Suppressor macrophage treated with lipopolysaccharide for 1 hour (primary cell): Measurements from ENCODE around the gene DRD4.

Experiments used
- DNase-seq, 3 donors: peaks; one replicate each; pipeline ENCODE4 v3.0.0-alpha.2; 2020 to 2022

The DRD4 gene

GRCh38 chr11:623349-623869 lies 13.7 kb upstream of the DRD4 start:
- DNase-seq: no peak

DNA sequence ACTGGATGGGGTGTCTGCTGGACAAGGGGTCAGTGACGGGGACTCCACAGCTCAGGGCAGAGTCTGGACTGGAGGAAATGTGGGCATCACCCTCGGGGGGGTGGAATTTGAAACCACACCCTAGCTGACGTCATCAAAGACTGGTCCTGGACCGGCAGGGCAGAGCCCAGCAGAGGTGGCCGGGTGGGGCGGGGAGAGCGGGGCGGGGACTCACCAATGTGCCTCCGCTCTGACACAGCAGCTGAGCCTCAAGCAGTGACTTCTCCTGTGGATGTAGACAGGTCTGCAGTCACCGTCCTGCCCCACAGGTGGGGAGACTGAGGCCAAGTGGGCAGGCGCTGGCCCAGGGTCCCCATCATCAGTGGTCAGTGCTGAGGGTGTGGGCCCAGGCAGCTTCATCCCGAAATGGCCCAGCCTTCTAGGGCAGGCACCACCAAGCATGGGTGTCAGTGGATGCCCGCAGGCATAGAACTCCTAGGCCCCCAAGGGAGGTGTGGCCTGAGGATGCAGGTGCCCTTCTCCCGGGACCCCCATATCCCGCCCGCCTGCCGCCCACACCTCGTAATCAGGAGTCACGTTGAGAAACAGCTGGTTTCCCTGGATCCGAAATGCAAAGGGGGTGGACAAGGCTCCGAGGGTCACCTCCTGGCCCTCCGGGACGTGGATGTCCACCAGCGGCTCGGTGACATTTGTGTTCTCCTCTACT lies 12.9 kb upstream of the DRD4 start:
- no peak for DNase-seq

DNA sequence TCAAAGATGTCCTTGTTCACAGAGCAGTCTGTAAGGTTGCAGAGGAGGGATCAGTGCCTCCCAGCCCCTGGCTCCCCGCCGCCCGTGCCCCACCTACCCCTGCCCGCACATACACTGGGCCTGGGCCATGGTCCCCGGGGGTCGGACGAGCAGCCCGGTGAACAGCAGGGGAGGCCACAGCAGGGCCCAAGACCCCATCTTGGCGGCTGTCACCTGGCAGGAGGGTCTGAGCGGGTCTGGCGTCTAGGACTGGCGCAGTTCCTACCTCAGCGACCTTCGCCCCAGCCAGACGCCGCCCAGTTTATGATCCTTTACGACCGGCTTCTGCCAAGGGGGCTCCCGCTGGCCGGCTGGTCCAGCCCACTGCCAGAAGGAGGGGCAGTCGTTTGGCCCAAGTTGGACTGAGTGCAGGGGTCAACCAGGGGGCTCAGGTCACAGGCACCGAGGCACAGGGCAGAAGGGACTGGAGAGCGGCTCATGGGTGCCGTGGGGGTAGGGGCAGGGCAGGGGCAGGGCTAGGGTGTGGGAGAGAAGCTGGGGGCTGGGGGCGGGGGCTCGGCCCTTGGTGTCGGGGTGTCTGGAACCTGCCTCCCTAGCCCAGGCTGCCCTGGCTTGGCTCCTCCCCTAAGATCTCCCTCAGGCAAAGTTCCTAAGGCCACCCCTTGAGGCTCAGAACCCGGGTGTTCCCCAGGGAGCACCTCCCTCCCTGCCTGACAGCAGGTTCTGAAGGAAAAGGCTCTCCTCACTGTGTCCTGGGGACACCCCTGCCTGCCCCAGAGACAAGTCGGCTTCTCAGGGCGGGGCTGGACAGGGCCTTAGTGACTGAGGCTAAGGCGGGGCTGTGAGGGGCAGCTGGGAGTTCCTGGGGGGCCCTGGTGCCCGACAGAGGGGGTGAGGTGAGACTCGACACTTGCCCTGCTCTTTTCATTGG lies 12.1 kb upstream of the DRD4 start, which contains the start of gene CDHR5:
TSS of gene CDHR5 (minus strand) at position 251 of the 931 bp plus-strand sequence. CDS start at position 198, 53 bp downstream.
- DNase-seq: no peak

DNA sequence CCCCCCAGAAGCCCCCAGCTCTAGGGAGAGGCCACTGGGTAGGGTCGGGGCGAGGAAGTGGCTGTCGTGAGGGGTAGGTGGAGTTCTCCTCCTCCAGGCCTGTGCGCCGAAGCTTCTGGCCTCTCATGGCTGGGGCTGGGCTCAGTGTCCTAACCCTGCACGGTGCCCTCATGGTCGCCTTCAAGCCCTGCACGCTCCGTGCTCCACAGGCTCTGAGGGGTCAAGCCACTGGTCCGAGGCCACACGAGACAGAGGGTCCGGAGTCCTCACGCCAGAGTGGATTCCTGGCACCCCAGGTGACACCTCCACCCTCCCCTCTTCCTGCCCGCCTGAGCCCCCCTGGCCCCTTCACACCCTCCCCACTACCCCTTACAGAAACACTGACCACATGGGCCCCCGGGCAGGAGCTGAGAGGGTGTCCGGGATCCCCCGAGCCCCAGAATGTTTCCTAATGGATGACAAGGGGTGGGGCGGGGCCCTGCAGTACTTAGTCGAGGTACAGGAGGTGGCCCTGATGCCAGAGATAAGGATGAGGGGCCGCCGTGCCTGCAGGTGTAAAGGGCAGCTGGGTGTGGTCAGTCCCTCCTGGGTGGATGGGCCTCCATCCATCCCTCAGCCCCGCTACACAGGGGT lies 11.3 kb upstream of the DRD4 start:
- DNase-seq: no peak

DNA sequence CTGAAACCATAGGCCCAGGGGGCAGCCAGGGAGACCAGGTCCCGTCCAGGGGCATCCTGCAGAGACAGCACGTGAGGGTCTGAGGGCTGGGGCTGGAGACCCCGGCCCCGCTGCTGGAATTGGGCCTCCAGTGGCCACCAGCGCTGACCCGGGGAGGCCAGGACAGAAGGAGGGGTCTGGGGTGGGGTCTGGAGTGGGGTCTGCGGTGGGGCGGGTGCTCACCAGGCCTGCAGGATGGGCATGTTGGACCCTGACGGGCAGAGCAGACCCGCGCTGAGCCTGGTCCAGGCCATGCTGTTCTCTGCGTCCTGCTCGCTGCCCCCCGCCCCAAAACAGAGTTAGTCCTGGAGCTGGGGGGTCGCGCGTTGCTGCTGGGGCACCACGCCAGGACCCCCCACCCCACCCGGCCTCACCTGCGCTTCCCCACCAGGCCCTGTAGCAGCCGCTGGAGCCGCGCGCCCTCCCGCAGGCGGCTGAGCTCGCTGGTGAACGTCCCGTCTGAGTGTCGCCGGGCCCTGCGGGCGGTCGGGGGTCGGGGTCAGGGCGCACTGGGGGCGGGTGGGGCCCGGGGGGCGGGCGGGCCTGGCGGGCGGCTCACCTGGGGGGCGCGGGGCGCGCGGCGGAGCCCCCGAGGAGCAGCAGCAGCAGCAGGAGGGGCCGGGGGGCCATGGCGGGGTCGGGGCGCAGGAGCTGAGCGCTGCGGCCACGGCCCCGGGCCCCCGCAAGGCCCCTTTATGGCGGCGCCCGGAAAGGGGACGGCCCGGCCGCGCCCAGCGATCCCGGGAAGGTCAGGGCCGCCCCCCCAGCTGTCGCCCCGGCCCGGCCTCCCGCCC lies 10.4 kb upstream of the DRD4 start, which contains the start of gene SCT:
TSS of gene SCT (minus strand) at position 707 of the 833 bp plus-strand sequence. CDS start at position 669, 38 bp downstream.
- DNase-seq: no peak

DNA sequence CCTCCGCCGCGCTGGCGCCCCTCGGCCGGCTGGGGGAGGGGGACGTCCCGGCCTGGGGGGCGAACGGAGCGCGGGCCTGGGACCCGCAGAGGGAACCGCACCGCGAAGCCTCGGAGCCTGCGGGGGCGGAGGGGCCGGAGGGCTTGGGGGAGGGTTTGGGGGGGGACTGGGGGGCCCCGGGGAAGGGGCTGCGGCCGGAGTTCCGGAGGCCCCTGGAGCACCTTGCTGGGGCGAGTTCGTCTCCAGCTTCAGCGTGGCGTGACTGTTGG lies 9.8 kb upstream of the DRD4 start:
- no peak for DNase-seq

DNA sequence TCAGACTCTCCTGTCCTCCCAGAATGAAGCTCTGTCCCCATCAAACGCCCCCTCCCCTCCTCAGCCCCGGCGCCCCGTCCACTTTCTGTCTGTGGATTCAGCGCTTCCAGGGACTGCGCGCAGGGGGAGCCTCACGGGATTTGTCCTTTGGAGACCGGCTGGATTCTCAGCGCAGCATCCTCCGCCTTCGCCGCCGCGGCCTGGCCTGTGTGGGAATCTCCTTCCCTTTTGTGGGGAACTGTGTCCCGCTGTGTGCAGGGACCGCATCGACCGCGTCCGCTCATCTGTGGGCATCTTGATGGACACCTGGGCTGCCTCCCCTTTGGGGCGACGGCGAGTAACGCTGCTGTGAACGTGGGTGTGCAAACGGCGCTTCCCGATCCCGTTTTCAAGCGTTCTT lies 9.0 kb upstream of the DRD4 start:
- no peak for DNase-seq

- no peak for DNase-seq
These were observed 7.9 kb upstream of the DRD4 start for GRCh38 chr11:629237-629583.

GRCh38 chr11:630871-631270 lies 6.2 kb upstream of the DRD4 start:
- no peak for DNase-seq

DNA sequence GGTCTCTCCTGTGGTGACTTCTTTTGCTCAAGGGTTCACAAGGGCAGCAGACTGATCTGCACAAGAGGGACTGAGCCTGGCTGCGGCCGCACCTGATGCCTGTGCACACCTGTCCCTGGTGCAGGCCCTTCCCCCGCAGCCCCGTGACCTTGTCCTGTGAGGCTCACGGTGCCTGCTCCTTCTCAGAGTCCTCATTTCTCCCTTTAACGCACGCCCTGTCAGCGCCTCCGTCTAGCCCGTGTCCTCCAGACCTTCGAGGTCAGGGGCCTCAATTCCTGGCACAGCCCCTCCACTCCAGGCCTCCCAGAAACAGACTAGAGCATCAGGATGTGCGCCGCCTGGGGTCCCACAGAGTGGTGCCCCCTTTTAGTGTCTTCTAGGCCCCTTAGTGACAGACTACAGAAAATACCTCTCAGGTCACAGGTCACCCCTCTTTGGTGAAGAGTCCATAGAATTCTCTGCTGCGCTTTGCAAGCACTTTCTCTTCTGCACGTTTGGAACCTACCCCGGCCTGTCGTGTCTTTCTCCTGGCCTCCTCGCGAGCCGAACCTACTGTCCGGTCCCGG lies 1.0 kb upstream of the DRD4 start:
- DNase-seq: no peak

DNA sequence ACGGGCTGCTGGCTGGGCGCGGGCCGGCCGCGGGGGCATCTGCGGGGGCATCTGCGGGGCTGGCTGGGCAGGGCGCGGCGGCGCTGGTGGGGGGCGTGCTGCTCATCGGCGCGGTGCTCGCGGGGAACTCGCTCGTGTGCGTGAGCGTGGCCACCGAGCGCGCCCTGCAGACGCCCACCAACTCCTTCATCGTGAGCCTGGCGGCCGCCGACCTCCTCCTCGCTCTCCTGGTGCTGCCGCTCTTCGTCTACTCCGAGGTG lies 194 bp downstream of the DRD4 start:
- no peak for DNase-seq

- DNase-seq: no peak
These were observed 788 bp downstream of the DRD4 start for GRCh38 chr11:637593-638521.

DNA sequence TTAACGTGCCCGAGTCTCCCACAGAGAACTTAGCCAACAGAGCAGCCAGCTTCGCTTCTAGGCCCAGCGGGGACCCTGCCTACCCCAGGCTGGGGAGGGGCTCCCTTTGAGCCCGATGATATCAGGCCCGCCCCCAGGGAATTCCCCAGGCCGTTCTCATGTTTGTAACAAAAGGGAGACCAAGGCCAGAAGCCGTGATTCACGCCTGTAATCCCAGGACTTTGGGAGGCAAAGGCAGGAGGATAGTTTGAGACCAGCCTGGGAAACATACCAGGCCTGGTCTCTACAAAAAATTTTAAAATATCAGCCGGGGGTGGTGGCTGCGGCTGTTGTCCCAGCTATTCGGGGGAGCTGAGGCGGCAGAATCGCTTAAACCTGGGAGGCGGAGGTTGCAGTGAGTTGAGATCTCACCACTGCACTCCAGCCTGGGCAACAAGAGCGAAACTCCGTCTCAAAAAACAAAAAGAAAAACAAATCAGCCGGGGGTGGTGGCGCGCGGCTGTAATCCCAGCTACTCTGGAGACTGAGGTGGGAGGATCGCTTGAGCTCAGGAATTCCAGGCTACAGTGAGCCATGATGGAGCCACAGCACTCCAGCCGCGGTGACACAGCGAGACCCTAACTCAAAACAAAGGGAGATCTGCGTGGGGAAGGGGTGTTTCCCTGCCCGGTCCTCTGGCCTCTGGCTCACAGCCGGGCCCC lies 1.7 kb downstream of the DRD4 start:
- no peak for DNase-seq

DNA sequence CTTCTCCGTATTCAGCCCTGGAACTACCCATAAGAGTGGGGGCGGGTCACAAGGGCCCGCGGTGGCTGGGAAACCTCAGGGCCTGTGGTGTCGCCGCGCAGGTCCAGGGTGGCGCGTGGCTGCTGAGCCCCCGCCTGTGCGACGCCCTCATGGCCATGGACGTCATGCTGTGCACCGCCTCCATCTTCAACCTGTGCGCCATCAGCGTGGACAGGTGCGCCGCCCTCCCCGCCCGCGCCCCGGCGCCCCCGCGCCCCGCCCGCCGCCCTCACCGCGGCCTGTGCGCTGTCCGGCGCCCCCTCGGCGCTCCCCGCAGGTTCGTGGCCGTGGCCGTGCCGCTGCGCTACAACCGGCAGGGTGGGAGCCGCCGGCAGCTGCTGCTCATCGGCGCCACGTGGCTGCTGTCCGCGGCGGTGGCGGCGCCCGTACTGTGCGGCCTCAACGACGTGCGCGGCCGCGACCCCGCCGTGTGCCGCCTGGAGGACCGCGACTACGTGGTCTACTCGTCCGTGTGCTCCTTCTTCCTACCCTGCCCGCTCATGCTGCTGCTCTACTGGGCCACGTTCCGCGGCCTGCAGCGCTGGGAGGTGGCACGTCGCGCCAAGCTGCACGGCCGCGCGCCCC lies 2.4 kb downstream of the DRD4 start:
- DNase-seq: peak in 1 of 3 donors; percentile 28

DNA sequence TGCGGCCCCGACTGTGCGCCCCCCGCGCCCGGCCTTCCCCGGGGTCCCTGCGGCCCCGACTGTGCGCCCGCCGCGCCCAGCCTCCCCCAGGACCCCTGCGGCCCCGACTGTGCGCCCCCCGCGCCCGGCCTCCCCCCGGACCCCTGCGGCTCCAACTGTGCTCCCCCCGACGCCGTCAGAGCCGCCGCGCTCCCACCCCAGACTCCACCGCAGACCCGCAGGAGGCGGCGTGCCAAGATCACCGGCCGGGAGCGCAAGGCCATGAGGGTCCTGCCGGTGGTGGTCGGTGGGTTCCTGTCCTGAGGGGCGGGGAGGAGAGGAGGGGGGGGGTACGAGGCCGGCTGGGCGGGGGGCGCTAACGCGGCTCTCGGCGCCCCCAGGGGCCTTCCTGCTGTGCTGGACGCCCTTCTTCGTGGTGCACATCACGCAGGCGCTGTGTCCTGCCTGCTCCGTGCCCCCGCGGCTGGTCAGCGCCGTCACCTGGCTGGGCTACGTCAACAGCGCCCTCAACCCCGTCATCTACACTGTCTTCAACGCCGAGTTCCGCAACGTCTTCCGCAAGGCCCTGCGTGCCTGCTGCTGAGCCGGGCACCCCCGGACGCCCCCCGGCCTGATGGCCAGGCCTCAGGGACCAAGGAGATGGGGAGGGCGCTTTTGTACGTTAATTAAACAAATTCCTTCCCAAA lies 3.1 kb downstream of the DRD4 start:
- peak; percentile 45 to 61 (median 60) for DNase-seq

- DNase-seq: no peak
These were observed 4.8 kb downstream of the DRD4 start for GRCh38 chr11:641806-642370.

GRCh38 chr11:643366-643765 lies 6.3 kb downstream of the DRD4 start:
- DNase-seq: no peak

DNA sequence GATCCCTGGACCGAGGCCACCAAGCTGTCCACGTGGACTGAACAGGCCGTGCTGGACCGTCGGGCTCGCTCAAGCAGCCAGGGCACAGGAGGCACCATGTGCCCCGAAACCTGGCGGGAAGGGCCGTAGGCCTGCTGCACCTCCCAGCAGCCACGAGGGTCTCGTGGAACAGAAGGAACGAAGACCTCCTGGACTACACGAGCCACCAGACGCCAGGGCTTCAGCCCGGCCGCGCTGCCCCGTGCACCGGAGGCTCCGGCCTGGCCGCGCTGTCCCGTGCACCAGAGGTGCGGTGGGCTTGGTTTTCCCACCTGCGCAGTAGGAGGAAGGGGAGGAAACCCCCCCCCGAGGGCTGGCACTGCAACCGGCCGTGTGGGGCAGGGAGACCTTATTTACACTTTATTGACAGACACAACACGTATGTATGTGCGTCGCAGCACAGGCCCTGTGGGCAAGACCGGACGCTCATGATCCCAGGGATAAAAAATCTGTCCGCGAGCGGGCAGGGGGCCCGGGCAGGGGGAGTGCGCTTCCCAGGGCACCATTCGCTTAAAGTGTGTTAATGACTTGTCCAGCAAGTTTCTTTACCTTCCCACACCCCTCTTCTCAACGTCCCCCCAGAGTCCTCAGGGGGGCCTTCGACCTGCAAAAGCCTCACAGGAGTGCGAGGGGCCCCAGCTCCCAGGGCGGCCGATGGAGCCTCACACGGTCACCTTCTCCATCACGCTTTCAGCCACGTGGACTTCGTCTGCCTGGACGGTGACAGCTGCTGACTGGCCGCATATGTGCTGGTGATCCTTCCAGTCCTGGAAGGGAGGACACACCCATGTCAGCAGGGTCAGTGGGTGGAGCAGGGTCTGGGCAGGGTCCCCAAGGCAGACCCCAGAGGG lies 7.0 kb downstream of the DRD4 start:
- DNase-seq: no peak
